GM12892 (cell line): ENCODE results near the gene SYCE1L.
"Not testable (repeated sequence)": the region's sequence is repeated elsewhere in the genome, so short reads cannot be mapped to it uniquely, and the experiment has no call there.

Experiments
- DNase-seq: peaks from one replicate; pipeline ENCODE4 v3.0.0; 2011; ENCODE audit not compliant: insufficient read length
- FAIRE-seq: peaks from 2 replicates; lab custom pipeline; 2011; peaks lifted over from hg19 to GRCh38; lab: Jason Lieb, UNC
- POLR2A ChIP-seq: IDR thresholded peaks from 2 replicates; pipeline ENCODE4 v1.6.1; 2011; ENCODE audit warnings: low read depth, low read length, control low read depth
- POLR2AphosphoS5 ChIP-seq: IDR thresholded peaks from 2 replicates; pipeline ENCODE4 v1.6.1; 2011; ENCODE audit warnings: low read depth, low read length, control low read depth
- TAF1 ChIP-seq: IDR thresholded peaks from 2 replicates; pipeline ENCODE4 v1.6.1; 2011; ENCODE audit warnings: low read depth, mild to moderate bottlenecking, control low read depth, low read length, borderline replicate concordance

The SYCE1L gene

DNA sequence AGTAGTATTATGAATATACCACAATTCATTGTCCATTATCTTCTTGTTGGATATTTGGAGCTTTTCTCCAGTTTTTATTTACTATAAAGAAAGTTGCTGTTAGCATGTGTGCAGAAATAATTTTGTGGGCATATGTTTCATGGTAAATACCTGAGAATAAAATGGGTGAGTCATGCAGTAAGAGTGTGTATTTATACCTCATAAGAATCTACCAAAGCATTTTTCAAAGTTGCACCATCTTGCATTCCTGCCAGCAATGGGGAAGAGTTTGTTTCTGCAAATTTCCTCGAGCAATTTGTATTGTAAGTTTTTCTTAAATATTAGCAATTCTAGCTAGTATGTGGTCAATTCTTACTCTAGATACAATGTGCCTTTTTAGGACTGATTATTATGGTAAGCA, 16.1 kb upstream of the SYCE1L start:
- TF ChIP-seq POLR2A = no peak
- no peak for TF ChIP-seq TAF1
- no peak for TF ChIP-seq POLR2AphosphoS5
- FAIRE-seq = no peak
- no peak for DNase-seq

- FAIRE-seq, DNase-seq: not testable (repeated sequence)
Measured at GRCh38 chr16:77186298-77186697, 12.9 kb upstream of the SYCE1L start.

GRCh38 chr16:77190190-77190477, 9.1 kb upstream of the SYCE1L start:
- TF ChIP-seq POLR2A = no peak
- no peak for TF ChIP-seq POLR2AphosphoS5
- TF ChIP-seq TAF1 = no peak
- DNase-seq (no peak), FAIRE-seq (no peak)

- FAIRE-seq = peak; percentile 98
- TF ChIP-seq POLR2A (peak; percentile 85), POLR2AphosphoS5 (peak; percentile 81), TAF1 (peak; percentile 63; the same call in 1 of the 2 replicates)
- DNase-seq = peak; percentile 89
Measured at GRCh38 chr16:77190478-77191258, 8.5 kb upstream of the SYCE1L start, which contains the start of gene MON1B. Gene MON1B (plus strand): TSS chr16:77191190. CDS start chr16:77191486, 296 bp downstream.

DNA sequence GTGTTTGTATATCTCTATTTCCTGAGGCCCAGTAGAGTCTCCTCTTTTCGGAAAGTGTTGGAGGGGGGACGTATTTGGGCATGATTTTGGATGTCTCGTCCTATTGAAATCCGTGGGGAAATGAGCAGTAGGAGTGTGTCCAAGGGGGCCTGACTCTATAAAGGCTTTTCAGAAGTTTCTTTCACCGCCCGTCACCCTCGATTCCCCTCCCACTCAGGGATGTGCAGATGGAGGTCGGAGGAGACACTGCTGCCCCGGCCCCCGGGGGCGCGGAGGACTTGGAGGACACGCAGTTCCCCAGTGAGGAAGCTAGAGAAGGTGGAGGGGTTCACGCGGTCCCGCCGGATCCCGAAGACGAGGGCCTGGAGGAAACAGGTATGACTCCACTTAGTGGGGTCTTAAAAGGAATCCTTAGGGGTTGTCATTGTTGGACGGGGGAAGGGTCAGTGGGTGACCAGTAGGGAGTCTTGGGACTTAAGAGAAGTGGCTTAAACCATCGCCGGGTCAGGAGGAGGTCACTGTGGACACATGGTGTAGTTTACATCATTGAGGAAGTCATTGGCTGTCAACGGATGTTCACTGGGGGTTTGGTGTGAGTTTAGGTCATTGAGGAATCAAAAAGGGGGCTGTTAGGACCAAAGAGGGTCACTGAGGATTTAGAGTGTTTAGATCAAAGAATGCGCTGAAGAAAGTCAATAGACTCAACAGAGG, 7.8 kb upstream of the SYCE1L start:
- DNase-seq = no peak
- TF ChIP-seq POLR2AphosphoS5 (peak; percentile 59), TAF1 (0 out of 2 replicates have a peak, but pooled peaks have one; percentile 16), POLR2A (0 out of 2 replicates have a peak, but pooled peaks have one; percentile 45)
- peak; percentile 38 for FAIRE-seq

DNA sequence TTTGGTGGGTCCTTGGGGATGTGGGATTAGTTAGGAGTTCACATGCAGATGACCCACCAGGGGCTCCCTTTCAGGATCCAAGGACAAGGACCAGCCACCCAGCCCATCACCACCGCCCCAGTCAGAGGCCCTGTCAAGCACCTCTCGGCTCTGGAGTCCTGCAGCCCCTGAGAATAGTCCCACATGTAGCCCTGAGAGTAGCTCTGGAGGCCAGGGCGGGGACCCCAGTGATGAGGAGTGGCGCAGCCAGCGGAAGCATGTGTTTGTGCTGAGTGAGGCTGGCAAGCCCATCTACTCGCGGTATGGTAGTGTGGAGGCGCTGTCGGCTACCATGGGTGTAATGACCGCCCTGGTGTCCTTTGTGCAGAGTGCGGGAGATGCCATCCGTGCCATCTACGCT, 5.8 kb upstream of the SYCE1L start:
- FAIRE-seq = no peak
- no peak for DNase-seq
- TF ChIP-seq TAF1 (no peak), POLR2A (no peak), POLR2AphosphoS5 (no peak; the same call in 1 of the 2 replicates)

DNA sequence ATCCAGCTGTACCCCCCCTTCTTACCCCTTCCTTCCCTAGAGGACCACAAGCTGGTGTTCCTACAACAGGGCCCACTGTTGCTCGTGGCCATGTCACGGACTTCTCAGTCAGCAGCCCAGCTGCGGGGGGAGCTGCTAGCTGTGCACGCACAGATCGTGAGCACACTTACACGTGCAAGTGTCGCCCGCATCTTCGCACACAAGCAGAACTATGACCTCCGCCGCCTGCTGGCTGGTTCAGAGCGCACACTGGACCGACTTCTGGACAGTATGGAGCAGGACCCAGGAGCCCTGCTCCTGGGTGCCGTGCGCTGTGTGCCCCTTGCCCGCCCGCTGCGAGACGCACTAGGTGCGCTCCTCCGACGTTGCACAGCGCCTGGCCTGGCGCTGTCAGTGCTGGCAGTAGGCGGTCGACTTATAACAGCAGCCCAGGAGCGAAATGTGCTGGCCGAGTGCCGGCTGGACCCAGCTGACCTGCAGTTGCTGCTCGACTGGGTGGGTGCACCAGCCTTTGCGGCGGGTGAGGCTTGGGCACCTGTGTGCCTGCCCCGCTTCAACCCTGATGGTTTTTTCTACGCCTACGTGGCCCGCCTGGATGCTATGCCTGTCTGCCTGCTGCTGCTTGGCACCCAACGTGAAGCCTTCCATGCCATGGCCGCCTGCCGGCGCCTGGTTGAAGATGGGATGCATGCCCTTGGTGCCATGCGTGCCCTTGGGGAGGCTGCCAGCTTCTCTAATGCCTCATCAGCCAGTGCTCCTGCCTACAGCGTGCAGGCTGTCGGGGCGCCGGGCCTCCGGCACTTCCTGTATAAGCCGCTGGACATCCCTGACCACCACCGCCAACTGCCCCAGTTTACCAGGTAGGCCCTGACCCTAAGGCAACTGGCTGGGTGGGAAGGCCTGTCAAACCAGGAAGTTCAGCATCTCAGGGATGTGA, 4.6 kb upstream of the SYCE1L start:
- TF ChIP-seq POLR2A (no peak), POLR2AphosphoS5 (no peak), TAF1 (no peak)
- no peak for FAIRE-seq
- no peak for DNase-seq

- TF ChIP-seq TAF1 (no peak), POLR2A (no peak), POLR2AphosphoS5 (no peak)
- DNase-seq (no peak), FAIRE-seq (no peak)
Measured at GRCh38 chr16:77195411-77195810, 3.8 kb upstream of the SYCE1L start.

DNA sequence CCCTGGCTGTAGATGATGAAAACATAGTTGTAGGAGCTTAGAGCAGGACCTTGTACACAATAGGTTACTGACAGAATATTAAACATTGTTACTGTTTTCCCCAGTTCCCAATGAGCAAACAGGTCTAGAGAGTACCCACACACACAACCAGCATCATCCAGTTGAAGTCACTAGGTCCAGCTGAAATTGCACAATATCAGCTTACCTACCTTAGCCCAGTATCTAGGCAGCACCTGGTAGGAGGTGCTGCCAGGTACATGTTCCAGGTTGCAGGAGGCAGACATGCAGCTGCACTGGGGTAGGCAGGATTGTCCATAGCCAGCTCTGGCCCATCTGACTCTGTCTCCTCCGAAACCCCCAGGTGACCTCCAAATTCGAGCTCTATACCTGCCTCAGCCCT, 1.5 kb upstream of the SYCE1L start:
- DNase-seq (no peak), FAIRE-seq (no peak)
- no peak for TF ChIP-seq POLR2AphosphoS5
- TF ChIP-seq POLR2A = no peak
- TF ChIP-seq TAF1 = no peak

DNA sequence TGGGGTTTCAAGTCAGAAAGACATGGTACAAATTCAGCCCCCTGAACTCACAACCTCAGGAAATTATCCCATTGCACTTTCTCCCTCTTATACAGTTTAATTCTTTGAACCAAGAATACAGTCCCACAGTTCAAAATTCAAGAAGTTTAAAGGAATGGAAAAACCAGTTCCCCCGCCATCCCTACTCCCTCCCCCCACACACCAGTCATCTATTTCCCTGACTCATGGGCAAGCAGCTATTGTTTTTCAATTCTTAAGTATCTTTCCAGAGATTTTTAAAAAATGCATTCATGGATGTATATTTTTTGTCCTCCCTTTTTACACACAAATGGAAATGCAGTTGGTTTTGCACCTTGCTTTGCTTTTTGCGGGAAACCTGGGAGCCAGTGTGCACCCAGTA, 7.3 kb downstream of the SYCE1L start:
- no peak for FAIRE-seq
- TF ChIP-seq POLR2A (no peak), POLR2AphosphoS5 (no peak), TAF1 (no peak)
- DNase-seq = no peak

DNA sequence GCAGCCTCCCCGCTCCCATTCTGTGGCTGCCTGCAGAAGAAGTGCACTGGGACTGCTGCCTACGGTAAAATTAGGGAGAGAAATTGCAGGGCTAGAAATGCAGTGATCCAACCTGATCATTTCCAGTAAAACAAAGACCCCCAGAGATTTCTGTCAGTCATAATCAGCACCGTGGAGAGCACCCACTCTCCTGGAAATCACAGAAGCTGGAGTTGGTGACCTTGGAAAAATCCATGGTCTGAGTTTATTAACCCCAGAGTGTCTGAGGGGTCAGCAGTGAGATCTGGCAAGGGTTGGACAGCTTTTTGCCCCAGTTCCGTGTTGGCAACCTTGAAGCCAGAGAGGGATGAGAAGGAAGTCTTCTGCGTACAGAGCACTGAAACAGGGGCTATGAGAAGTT, 7.8 kb downstream of the SYCE1L start:
- FAIRE-seq (no peak), DNase-seq (no peak)
- TF ChIP-seq POLR2A = no peak
- no peak for TF ChIP-seq TAF1
- TF ChIP-seq POLR2AphosphoS5 = no peak
